ENCODE results near the gene GMCL2. TPM values are rescaled to one million over a fixed set of nuclear protein-coding genes. Genes with fewer than 3 reads are reported as not detected.

Gene GMCL2
- total RNA-seq, 2 donors from 2014 or later: not detected

- no peak for TF ChIP-seq CTCF (IDR thresholded peaks at IDR 0.05)
These were observed 5.6 kb upstream of the GMCL2 start for GRCh38 chr5:178192787-178193186.

GRCh38 chr5:178192244-178192643, 5.1 kb upstream of the GMCL2 start:
- H3K4me3 ChIP-seq: no peak overlapping the region

More at GRCh38 chr5:178192787-178193186, 5.6 kb upstream of the GMCL2 start:
- Histone ChIP-seq H3K9me3 (no peaks in the 10 kb centered on the region), H3K27ac (no peak overlapping the region), H3K4me3 (no peak overlapping the region), H3K4me1 (ENCODE audit: control insufficient read depth in 1 of 2, low read depth in 2 of 2) (no peaks in the 10 kb centered on the region), H3K27me3 (replicated peaks; ENCODE audit: insufficient read depth) (no peaks in the 10 kb centered on the region), H3K36me3 (no peaks in the 10 kb centered on the region)
- DNase-seq (ENCODE audit: low spot score) (no peak), ATAC-seq (ENCODE audit: insufficient number of reproducible peaks, low FRiP score, low read depth) (no peak)

DNA sequence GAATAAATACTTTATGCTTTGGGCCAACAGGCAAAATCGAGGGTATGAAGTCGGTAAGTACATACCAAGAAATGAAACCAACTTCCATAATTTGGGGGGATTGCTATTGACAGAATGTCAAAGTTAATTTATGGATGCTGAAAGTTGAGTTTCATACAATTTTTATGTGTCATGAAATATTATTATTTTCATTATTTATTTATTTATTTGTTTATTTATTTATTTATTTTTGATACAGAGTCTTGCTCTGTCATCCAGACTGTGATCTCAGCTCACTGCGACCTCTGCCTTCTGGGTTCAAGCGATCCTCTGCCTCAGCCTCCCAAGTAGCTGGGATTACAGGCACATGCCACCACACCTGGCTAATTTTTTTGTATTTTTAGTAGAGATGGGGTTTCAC, 4.5 kb upstream of the GMCL2 start:
- Histone ChIP-seq H3K27me3 (replicated peaks; ENCODE audit: insufficient read depth) (no peaks in the 10 kb centered on the region), H3K4me1 (ENCODE audit: control insufficient read depth in 1 of 2, low read depth in 2 of 2) (no peaks in the 10 kb centered on the region), H3K9me3 (no peaks in the 10 kb centered on the region), H3K36me3 (no peaks in the 10 kb centered on the region), H3K4me3 (no peak overlapping the region), H3K27ac (no peak overlapping the region)
- TF ChIP-seq CTCF (IDR thresholded peaks at IDR 0.05): no peak
- ATAC-seq (ENCODE audit: insufficient number of reproducible peaks, low FRiP score, low read depth) (no peak), DNase-seq (ENCODE audit: low spot score) (no peak)

More at GRCh38 chr5:178192244-178192643, 5.1 kb upstream of the GMCL2 start:
- ATAC-seq (ENCODE audit: insufficient number of reproducible peaks, low FRiP score, low read depth) (no peak), DNase-seq (ENCODE audit: low spot score) (no peak)
- Histone ChIP-seq H3K9me3 (no peaks in the 10 kb centered on the region), H3K27ac (no peak overlapping the region), H3K4me1 (ENCODE audit: control insufficient read depth in 1 of 2, low read depth in 2 of 2) (no peaks in the 10 kb centered on the region), H3K27me3 (replicated peaks; ENCODE audit: insufficient read depth) (no peaks in the 10 kb centered on the region), H3K36me3 (no peaks in the 10 kb centered on the region)
- TF ChIP-seq CTCF (IDR thresholded peaks at IDR 0.05): no peak

DNA sequence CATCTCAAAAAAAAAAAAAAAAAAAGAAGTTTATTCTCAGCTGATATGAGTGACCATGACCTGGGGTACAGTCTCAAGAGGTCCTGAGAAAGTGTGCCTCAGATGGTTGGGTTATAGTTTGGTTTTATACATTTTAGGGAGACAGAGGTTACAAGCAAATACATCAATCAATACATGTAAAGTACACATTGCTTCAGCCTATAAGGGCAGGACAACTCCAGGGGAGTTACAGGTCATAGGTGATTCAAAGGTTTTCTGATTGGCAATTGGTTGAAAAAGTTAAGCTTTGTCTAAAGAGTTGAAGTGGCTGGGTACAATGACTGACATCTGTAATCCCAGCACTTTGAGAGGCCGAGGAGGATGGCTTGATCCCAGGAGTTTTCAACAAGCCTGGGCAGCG, 2.3 kb upstream of the GMCL2 start:
- TF ChIP-seq CTCF (IDR thresholded peaks at IDR 0.05): no peak
- H3K4me3 ChIP-seq: no peak overlapping the region
- DNase-seq (ENCODE audit: low spot score): no peak
- no peaks in the 10 kb centered on the region for H3K36me3 ChIP-seq
- ATAC-seq (ENCODE audit: insufficient number of reproducible peaks, low FRiP score, low read depth): no peak
- H3K4me1 ChIP-seq (ENCODE audit: control insufficient read depth in 1 of 2, low read depth in 2 of 2): no peaks in the 10 kb centered on the region
- H3K27ac ChIP-seq: no peak overlapping the region
- no peaks in the 10 kb centered on the region for H3K9me3 ChIP-seq
- H3K27me3 ChIP-seq (replicated peaks; ENCODE audit: insufficient read depth): no peaks in the 10 kb centered on the region

- TF ChIP-seq CTCF (IDR thresholded peaks at IDR 0.05): no peak
- no peak overlapping the region for H3K4me3 ChIP-seq
- ATAC-seq (ENCODE audit: insufficient number of reproducible peaks, low FRiP score, low read depth): no peak
- H3K36me3 ChIP-seq: no peaks in the 10 kb centered on the region
- H3K9me3 ChIP-seq: no peaks in the 10 kb centered on the region
- no peaks in the 10 kb centered on the region for H3K27me3 ChIP-seq (replicated peaks; ENCODE audit: insufficient read depth)
- H3K4me1 ChIP-seq (ENCODE audit: control insufficient read depth in 1 of 2, low read depth in 2 of 2): no peaks in the 10 kb centered on the region
- H3K27ac ChIP-seq: no peak overlapping the region
- no peak for DNase-seq (ENCODE audit: low spot score)
These were observed 744 bp downstream of the GMCL2 start for GRCh38 chr5:178186427-178186826.
